ENCODE data around the gene SHKBP1.

DNA sequence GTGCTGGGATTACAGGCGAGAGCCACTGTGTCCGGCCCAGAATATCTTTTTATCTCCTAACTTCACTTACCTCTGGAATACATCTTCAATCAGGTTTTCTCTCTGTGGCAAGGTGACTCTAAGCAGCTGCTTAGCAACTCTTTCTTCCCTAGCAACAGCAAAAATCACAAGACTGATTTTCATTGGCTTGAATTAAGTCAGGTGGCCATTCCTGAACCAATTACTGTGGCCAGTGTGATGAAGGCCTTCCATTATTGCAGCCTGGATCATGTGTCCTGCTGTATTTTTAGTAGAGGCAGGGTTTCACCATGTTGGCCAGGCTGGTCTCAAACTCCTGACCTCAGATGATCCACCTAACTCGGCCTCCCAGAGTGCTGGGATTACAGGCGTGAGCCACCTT, 15.5 kb downstream of the SHKBP1 start:
- TF ChIP-seq, protein P1, sequence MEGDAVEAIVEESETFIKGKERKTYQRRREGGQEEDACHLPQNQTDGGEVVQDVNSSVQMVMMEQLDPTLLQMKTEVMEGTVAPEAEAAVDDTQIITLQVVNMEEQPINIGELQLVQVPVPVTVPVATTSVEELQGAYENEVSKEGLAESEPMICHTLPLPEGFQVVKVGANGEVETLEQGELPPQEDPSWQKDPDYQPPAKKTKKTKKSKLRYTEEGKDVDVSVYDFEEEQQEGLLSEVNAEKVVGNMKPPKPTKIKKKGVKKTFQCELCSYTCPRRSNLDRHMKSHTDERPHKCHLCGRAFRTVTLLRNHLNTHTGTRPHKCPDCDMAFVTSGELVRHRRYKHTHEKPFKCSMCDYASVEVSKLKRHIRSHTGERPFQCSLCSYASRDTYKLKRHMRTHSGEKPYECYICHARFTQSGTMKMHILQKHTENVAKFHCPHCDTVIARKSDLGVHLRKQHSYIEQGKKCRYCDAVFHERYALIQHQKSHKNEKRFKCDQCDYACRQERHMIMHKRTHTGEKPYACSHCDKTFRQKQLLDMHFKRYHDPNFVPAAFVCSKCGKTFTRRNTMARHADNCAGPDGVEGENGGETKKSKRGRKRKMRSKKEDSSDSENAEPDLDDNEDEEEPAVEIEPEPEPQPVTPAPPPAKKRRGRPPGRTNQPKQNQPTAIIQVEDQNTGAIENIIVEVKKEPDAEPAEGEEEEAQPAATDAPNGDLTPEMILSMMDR (IDR thresholded peaks at IDR 0.05; ENCODE audit: poor library complexity, severe bottlenecking) = no peak
- TF ChIP-seq EZH2 (IDR thresholded peaks at IDR 0.05; ENCODE audit: borderline replicate concordance, insufficient read depth, low read length, poor library complexity, severe bottlenecking) = no peak
